A673 (cell line): ENCODE results near the gene NXNL2. TPM values are rescaled to one million over a fixed set of nuclear protein-coding genes. Genes with fewer than 3 reads are reported as not detected.

Source experiments
- BruUV-seq: library from RNA; stranded (reverse); fragments of 400-500 nt; replicated peaks from 2 replicates; lab custom pipeline; 2021; lab: Mats Ljungman, UMichigan
- CTCF ChIA-PET: fragments of 300-600 bp; sonication (Branson Sonifier 250); formaldehyde crosslinking; loops from one replicate; lab custom pipeline; 2022; ENCODE audit warnings: antibody characterized with exemption; lab: Charles Lee
- POLR2A ChIA-PET: fragments of 300-600 bp; sonication (Branson Sonifier 250); formaldehyde crosslinking; loops from one replicate; lab custom pipeline; 2022; ENCODE audit warnings: antibody characterized with exemption; ENCODE audit not compliant: low non-redundant PET; lab: Charles Lee
- DNase-seq: peaks from one replicate; pipeline ENCODE4 v3.0.0-alpha.2; 2015; ENCODE audit warnings: low spot score
- H3K27ac ChIP-seq: fragments of 200-600 bp; sonication (generic); 2 replicates; pipeline ENCODE4 v1.5.1; 2016; ENCODE audit warnings: mixed run types, low read depth, mild to moderate bottlenecking, mixed read lengths, antibody characterized with exemption, low read length; ENCODE audit not compliant: poor library complexity, severe bottlenecking
- H3K27me3 ChIP-seq: fragments of 200-600 bp; sonication (generic); replicated peaks from 2 replicates; pipeline ENCODE4 v1.6.1; 2017; ENCODE audit warnings: mixed run types, low read depth, mild to moderate bottlenecking, mixed read lengths, antibody characterized with exemption, low read length; ENCODE audit not compliant: insufficient read depth, poor library complexity
- H3K36me3 ChIP-seq: fragments of 200-600 bp; sonication (generic); 2 replicates; pipeline ENCODE4 v1.6.1; 2016; ENCODE audit warnings: mixed run types, mild to moderate bottlenecking, mixed read lengths, antibody characterized with exemption, low read length; ENCODE audit not compliant: insufficient read depth, poor library complexity, severe bottlenecking
- H3K4me1 ChIP-seq: fragments of 200-600 bp; sonication (generic); 2 replicates; pipeline ENCODE4 v1.6.1; 2017; ENCODE audit warnings: mixed run types, mild to moderate bottlenecking, mixed read lengths, antibody characterized with exemption, low read length; ENCODE audit not compliant: insufficient read depth, poor library complexity, severe bottlenecking
- H3K4me3 ChIP-seq: fragments of 200-600 bp; sonication (generic); 2 replicates; pipeline ENCODE4 v1.5.1; 2016; ENCODE audit warnings: low read depth, mixed run types, mild to moderate bottlenecking, mixed read lengths, low read length; ENCODE audit not compliant: poor library complexity, severe bottlenecking
- H3K9me3 ChIP-seq: fragments of 200-600 bp; sonication (generic); 2 replicates; pipeline ENCODE4 v1.6.1; 2016; ENCODE audit warnings: mixed run types, low read depth, mild to moderate bottlenecking, mixed read lengths, antibody characterized with exemption, low read length; ENCODE audit not compliant: poor library complexity, severe bottlenecking
- CTCF ChIP-seq: fragments of 300-800, 200-600 bp; sonication (generic); conservative IDR thresholded peaks from 2 replicates; pipeline ENCODE4 v1.5.1; 2017; ENCODE audit warnings: low read depth, mild to moderate bottlenecking, antibody characterized with exemption, low read length, moderate library complexity, mixed read lengths
- EZH2 ChIP-seq: fragments of 200-600 bp; sonication (generic); IDR thresholded peaks from 2 replicates; pipeline ENCODE4 v1.6.1; 2017; ENCODE audit warnings: borderline replicate concordance, low read depth, mild to moderate bottlenecking, mixed read lengths, antibody characterized with exemption, low read length; ENCODE audit not compliant: poor library complexity, severe bottlenecking
- intact Hi-C: fragments of 100-400 bp; cut with micrococcal nuclease; formaldehyde crosslinking; loops from one replicate; pipeline ENCODE4 v1.10.0; 2022; ENCODE audit not compliant: unreplicated experiment
- total RNA-seq: library from RNA; stranded (reverse); gene quantifications from 2 replicates; pipeline ENCODE4 v1.2.3, GENCODE V29; 2021

NXNL2 gene
- total RNA-seq, 1 experiment from 2014 or later: 1.3 TPM

GRCh38 chr9:88583901-88584596 is 49.1 kb downstream of the NXNL2 start:
- H3K4me3 ChIP-seq: no peak overlapping the region
- no TSS peak for BruUV-seq
- CTCF ChIA-PET: interaction anchor here (0.6 to 1.0 kb wide), 2 partner anchors 341 to 697 kb away, joined by 3 read pairs; no protein-coding TSS in a partner anchor
- peak overlapping the region; percentile 91 for H3K27ac ChIP-seq
- peaks cover 14% of the 10 kb centered on the region for H3K9me3 ChIP-seq
- no peaks in the 10 kb centered on the region for H3K36me3 ChIP-seq
- intact Hi-C loops: loop anchor here (2.0 to 10.0 kb wide), 3 partner anchors 387 to 629 kb away; a partner anchor contains a TSS
- DNase-seq: peak; percentile 98
- H3K27me3 ChIP-seq: no peaks in the 10 kb centered on the region
- TF ChIP-seq CTCF (peak; percentile 32; the same call in 1 of the 2 replicates), EZH2 (no peak)
- peaks cover 15% of the 10 kb centered on the region for H3K4me1 ChIP-seq
- POLR2A ChIA-PET: interaction anchor here (0.6 kb wide), 1 partner anchor 193 kb away, joined by 5 read pairs; no protein-coding TSS in a partner anchor

DNA sequence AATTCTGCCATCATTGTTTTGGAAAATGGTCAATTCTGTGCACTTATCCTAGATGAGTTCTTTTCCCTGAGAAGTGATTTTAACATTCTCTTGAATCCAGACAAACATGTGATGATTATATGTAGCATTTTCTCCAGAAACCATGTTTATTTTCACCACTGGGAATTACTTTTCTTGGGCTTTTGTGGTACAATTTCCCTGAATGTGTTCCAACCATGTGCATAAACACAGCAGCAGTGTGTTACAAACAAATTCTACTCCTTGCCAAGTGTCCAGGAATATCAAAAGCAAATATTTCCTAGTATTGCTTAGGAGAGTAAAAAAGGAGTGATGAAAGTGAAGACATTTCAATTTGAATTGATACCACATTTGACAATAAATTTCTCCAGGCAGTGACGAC is 50.4 kb downstream of the NXNL2 start:
- BruUV-seq: no TSS peak
- no peak for TF ChIP-seq CTCF
- no peak for TF ChIP-seq EZH2
- intact Hi-C loops: loop anchor here (2.0 to 10.0 kb wide), 2 partner anchors 415 to 631 kb away; a partner anchor contains a TSS
- Histone ChIP-seq H3K9me3 (peaks cover 14% of the 10 kb centered on the region), H3K36me3 (no peaks in the 10 kb centered on the region), H3K27me3 (no peaks in the 10 kb centered on the region), H3K4me1 (peaks cover 21% of the 10 kb centered on the region), H3K27ac (peak overlapping the region; percentile 91), H3K4me3 (no peak overlapping the region)
- POLR2A ChIA-PET: no interaction called here
- DNase-seq: no peak
- CTCF ChIA-PET: no interaction called here

GRCh38 chr9:88586452-88586851 is 51.5 kb downstream of the NXNL2 start:
- Histone ChIP-seq H3K36me3 (no peaks in the 10 kb centered on the region), H3K4me3 (no peak overlapping the region), H3K27me3 (no peaks in the 10 kb centered on the region), H3K9me3 (peaks cover 14% of the 10 kb centered on the region), H3K27ac (no peak overlapping the region), H3K4me1 (peaks cover 21% of the 10 kb centered on the region)
- ChIA-PET POLR2A (no interaction called here), CTCF (no interaction called here)
- TF ChIP-seq CTCF: no peak
- TF ChIP-seq EZH2: no peak
- intact Hi-C loops: loop anchor here (10.0 kb wide), 1 partner anchor 632 kb away; a partner anchor contains a TSS
- BruUV-seq: no TSS peak
- DNase-seq: no peak
